HTR-8/SVneo (cell line): ENCODE measurements around the gene P2RX3.

Experiments used
- DNase-seq: peaks from one replicate; pipeline ENCODE4 v3.0.0; 2011; ENCODE audit warnings: low spot score, mixed read lengths; ENCODE audit not compliant: insufficient read length
- FAIRE-seq: peaks from 2 replicates; lab custom pipeline; 2011; peaks lifted over from hg19 to GRCh38; lab: Jason Lieb, UNC

The P2RX3 gene

GRCh38 chr11:57409321-57410100 is 71.4 kb downstream of the P2RX3 start:
- FAIRE-seq (no peak), DNase-seq (no peak)

DNA sequence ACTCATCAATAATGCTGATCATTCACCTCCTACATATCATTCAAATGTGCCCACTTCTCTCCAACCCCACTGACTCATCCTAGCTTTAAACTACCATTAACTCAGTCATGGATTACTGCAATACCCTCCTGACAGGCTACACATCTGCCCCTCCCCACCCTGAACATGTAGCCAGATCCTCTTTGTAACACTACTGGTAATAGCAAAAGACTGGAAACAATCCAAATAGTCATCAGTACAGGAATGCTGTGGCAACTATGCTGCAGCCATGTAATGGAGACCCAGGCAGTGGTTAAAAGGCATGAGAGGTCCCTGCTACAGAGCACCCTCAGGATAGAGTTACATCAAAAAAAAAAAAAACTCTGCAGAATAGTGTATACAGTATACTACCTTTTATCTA is 72.1 kb downstream of the P2RX3 start:
- DNase-seq (no peak), FAIRE-seq (no peak)

GRCh38 chr11:57413681-57414080 is 75.5 kb downstream of the P2RX3 start:
- DNase-seq = no peak
- FAIRE-seq = no peak

- no peak for FAIRE-seq
- DNase-seq = no peak
Measured at GRCh38 chr11:57414612-57415212, 76.6 kb downstream of the P2RX3 start.

- no peak for FAIRE-seq
Measured at GRCh38 chr11:57416436-57416835, 78.3 kb downstream of the P2RX3 start.

DNA sequence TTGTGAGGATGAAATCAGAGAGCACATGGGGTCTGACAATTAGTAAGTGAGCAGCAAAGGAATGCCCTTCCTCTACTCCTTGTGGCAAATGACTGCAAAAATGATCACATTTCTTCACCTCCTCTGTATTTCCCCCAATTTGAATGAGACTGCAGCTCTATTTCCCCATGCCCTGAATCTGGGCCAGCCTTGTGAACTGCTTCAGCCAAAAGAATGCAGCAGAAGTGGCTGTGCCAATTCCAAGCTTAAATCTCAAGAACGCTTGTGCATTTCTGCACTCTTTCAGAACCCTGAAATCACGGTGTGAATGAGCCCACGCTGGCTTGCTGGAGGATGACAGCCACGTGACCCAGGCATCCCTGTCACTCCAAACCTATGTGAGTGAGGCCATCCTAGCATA is 78.9 kb downstream of the P2RX3 start:
- FAIRE-seq = no peak

More at GRCh38 chr11:57416436-57416835, 78.3 kb downstream of the P2RX3 start:
- DNase-seq = no peak

DNA sequence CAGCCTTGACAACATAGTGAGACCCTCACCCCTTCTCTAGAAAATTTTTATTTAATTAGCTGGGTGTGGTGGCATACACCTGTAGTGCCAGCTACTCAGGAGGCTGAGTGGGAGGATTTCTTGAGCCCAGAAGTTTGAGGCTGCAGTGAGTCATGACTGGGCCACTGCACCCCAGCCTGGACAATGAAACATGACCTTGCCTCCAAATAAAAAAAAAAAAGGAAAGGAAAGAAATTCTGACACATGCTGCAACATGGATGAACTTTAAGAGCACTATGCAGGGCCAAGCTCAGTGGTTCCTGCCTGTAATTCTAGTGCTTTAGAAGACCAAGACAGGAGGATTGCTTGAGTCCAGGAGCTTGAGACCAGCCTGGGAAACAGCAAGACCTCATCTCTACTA is 80.0 kb downstream of the P2RX3 start:
- FAIRE-seq = no peak

More for the DNA sequence above, 78.9 kb downstream of the P2RX3 start:
- no peak for DNase-seq

GRCh38 chr11:57419146-57419545 is 81.0 kb downstream of the P2RX3 start:
- no peak for FAIRE-seq
- DNase-seq = no peak

More for the DNA sequence above, 80.0 kb downstream of the P2RX3 start:
- DNase-seq = no peak

DNA sequence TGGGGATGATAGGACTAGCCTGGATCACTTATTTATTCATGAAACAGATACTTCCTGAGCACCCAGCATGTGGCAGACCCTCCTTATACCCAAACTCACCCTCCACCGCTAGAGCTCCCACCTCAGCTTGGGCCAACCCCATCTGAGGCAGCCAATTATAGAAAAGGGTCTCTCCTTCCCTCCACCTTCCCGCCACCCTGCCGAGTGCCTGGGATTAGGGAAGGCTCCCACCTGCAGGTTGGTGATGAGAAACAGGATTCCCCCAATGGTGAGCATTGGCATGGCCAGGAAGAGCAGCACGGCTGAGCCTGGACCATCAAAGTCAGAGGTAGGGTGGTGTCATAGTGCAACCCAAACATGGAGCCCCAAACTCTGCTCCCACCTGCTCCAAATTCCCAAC is 82.9 kb downstream of the P2RX3 start:
- no peak for FAIRE-seq

DNA sequence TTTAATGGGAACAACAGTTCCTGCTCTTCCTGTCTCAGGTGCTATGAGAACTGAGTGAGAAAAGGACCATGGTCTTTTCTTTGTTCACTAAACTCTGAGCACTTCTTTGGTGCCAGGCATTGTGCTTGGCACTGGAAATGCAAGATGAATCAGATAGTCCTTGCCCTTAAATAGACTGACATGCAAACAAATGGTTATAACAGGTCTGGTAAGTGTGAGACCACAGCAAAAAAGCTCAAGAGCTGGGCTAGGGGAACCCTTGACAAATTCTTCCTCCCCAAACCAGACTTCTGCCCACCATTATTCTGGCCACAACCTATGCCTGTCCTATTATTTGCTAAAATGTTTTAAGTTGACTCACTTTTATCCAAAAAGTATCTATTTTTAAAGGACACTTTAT is 83.7 kb downstream of the P2RX3 start:
- DNase-seq = no peak
- no peak for FAIRE-seq

More for the DNA sequence above, 82.9 kb downstream of the P2RX3 start:
- no peak for DNase-seq
